ENCODE results near the gene MAP2K7.
A peak's percentile ranks its signal among the peaks of the same experiment; 100 is the strongest.
"Not testable (repeated sequence)": the region's sequence is repeated elsewhere in the genome, so short reads cannot be mapped to it uniquely, and the experiment has no call there.

Gene MAP2K7

GRCh38 chr19:7920519-7921301 lies 17.0 kb downstream of the MAP2K7 start:
- DNase-seq, result peak; percentile 96

DNA sequence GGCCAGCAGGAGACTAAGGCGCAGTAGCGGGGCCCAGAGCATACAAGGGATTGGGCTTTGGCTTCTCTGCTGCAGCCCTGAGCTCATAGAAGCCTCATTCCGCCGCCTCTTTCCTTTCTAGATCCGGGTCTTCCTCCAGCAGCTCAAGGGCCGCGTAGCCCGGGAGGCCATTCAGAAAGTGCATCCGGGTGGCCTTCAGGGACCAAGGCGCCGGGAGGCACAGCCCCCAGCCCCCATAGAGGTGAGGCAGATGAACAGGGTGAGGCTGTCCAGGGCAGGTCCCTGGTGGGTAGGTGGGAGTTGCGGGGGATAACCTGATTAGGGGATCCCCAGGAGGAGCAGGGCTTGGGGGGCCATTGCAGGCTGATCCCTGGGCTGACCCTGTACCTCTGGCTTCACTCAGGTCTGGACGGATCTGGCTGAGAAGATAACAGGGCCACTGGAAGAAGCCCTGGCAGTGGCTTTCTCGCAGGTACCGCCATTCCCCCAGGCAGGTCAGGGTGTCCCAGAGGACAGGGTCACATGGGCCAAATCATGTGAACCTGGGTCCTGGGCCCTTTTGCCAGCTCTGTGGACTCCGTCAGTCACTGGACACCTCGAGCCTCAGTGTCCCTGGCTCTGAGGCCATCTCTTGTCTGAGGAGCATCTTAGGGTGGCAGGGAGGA lies 17.8 kb downstream of the MAP2K7 start:
- DNase-seq, result no peak

DNA sequence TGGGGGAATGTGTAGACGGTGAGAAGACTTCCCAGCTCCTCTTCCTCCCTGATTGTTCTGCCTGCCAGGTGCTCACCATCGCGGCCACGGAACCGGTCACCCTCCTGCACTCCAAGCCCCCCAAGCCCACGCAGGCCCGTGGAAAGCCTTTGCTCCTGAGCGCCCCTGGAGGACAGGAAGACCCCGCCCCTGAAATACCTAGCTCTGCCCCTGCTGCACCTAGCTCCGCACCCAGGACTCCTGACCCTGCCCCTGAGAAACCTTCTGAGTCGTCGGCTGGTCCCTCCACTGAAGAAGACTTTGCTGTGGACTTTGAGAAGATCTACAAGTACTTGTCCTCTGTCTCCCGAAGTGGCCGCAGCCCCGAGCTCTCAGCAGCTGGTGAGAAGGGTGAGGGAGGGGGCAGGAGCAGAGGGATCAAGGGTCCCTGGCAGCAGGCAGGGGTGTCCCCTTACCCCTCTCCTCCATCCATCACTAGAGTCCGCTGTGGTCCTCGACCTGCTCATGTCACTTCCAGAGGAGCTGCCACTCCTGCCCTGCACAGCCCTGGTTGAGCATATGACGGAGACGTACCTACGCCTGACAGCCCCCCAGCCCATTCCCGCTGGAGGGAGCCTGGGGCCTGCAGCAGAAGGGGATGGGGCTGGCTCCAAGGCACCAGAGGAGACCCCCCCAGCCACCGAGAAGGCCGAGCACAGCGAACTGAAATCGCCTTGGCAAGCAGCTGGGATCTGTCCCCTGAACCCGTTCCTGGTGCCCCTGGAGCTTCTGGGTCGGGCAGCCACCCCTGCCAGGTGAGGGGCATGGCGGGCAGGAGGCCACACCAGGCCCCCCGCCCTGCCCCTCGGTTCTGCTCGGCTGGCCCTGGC lies 18.5 kb downstream of the MAP2K7 start:
- no peak for DNase-seq

- no peak for DNase-seq
Observed at GRCh38 chr19:7922836-7923195, 19.1 kb downstream of the MAP2K7 start.

DNA sequence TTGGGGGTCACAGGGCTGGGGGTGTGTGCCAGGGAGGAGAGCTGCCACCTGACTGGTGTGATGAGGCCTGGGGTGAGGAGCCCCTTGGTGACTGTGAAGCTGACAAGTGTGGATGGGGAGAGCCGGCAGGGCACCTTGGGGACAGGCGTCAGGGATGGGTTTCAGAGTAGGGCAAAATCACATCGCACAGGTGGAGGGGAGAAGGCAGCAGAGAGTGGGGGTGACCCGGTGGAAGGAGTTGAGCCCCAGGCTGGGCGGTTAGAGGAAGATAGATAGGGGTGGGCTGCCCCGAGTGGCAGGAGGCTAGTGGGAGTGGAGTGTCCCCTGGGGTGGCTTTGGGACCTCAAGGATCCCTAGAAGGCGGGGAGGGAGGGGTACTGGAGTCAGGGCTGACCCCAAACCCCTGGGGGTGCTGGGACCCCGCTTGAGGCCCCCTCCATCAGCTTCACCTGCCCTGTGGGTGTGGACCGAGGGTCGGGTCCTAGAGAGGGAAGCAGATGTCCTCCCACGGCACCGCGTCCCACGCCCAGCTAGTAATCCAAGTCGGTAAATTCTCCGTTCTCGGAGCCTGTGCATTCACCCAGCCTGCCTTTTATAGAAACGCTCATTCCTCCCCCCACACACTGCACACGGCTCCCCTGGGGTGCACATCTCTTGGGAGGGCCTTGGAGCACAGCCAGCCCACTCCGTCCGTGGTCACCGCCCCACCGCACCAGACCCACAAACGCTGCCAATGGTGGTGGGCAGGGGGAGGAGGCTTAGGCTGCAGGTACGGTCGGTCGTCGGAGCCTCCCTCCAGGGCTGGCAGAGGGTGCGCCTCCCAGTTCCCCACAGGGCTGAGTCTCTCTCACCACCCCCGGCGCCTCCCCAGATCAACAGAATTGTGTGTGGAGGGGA lies 19.9 kb downstream of the MAP2K7 start:
- DNase-seq, result no peak

- no peak for DNase-seq
Observed at GRCh38 chr19:7924241-7924640, 20.6 kb downstream of the MAP2K7 start.

DNA sequence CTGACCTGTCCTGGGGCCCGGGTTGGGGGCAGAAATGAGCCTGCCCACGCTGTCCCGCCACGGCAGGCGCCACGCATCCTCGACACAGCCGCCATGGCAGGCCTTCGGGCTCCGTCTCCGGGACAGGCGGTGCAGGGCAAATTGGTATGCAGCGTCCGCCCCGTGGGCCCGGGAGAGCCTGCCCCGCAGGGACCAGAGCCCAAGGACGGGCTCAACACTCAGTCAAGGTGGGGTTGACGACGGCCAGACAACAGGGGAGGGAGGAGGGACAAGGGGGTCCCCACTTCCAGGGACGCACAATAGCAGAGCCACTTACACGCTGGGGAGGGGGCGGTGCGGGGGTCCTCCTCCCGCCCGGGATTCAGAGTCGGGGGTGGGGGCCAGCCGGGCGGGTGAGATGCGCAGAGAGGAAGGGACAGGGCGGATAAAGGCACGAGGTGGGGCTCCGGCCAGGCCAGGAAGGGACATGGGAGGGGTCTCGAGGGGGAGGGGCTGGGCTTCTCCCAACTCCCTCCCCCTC lies 21.0 kb downstream of the MAP2K7 start:
- DNase-seq, result no peak

GRCh38 chr19:7925171-7925851 lies 21.6 kb downstream of the MAP2K7 start:
- DNase-seq, result peak; percentile 59

- no peak for DNase-seq
Observed at GRCh38 chr19:7926021-7926726, 22.5 kb downstream of the MAP2K7 start, which contains the start of gene CTXN1. TSS of gene CTXN1 (minus strand) at chr19:7926135. CDS start at chr19:7925538, 597 bp downstream.

- DNase-seq, result no peak
Observed at GRCh38 chr19:7926727-7927604, 23.3 kb downstream of the MAP2K7 start.

GRCh38 chr19:7927605-7928333 lies 24.1 kb downstream of the MAP2K7 start:
- DNase-seq, result no peak

DNA sequence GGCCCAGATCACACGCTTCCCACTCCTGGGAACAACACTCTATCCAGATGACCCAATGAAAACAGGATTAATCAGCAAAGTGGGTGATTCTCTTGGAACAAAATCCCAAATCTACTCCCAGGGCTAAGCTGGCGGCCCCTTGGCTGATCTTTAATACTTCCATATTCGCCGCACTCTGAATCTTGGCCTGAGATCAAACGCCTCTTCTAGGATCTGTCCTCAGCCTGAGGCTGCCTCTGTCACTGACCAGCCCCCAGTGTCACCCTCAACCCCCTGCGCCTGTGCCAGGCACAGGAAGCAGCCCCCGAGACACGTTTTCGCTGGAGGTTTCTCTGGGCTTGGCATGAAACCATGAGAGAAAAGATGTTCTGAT lies 24.6 kb downstream of the MAP2K7 start:
- no peak for DNase-seq

GRCh38 chr19:7928741-7929701 lies 25.3 kb downstream of the MAP2K7 start:
- peak; percentile 6 for DNase-seq

- DNase-seq, result not testable (repeated sequence)
Observed at GRCh38 chr19:7930030-7930429, 26.4 kb downstream of the MAP2K7 start.

DNA sequence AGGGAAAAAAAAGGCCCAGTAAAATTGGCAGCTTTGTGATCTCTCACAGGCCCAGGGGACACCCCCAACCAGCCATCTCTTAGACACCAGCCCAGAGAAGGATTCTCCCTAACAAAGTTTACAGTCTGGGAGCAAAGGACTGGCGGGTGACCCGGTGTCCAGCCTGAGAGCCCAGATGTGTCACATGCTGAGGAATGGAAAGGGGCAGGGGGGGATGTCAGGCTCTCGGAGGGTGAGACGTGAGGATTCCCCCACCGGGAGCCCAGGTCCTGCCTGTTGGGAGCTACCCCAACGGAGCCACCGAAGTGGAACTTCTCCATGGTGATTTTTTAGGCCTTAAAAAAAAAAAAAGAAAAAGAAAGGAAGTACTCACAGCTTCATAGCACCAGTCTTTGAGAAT lies 27.1 kb downstream of the MAP2K7 start:
- DNase-seq, result no peak

DNA sequence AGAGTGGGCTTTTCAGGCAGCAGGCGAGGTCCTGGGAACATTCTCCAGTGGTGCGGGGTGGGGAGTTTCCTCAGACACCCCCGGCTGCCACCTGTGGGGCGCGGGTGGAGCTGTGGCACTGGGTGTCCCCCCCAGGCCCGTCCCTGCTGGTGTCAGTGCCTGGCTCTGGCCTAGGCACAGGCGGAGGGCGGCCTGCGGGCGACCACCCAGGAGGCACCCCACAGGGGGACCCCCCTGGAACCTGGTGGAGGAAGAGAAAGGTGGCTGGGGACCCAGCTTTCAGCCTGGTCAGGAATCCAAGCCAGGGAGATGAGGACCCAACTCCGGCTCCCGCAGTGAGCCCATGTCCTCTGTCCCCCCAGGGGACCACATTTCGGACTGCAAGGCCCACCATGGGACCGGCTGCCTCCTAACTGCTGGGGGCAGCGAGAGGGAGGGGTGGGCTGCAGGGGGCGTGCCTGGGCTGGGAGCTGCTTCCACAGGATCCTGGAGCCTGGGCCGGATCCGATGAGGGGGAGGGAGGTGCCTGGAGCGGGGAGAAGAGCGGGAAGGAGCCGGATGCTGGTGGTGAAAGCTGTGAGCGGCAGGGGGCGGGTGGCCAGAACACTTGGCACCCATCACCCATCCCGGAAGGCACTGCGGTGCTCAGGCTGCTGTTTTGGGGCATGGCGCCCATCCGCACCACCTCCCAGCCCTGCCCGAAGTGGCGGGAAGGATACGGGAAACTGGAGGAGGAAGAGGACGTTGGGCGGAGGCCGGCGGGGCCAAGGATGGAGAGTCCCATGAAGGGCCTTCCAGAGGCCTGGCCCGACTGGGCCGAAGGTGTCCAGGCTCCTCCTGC lies 27.8 kb downstream of the MAP2K7 start:
- DNase-seq, result no peak

Measured in NCI-H1694 (cell line).